Osteocyte (in vitro differentiated cells): Measurements from ENCODE around the gene KCTD10. TPM values are rescaled to one million over a fixed set of nuclear protein-coding genes. Genes with fewer than 3 reads are reported as not detected.

Experiments
- DNase-seq: peaks from one replicate; pipeline ENCODE4 v3.0.0; 2021; ENCODE audit warnings: mixed read lengths; ENCODE audit not compliant: unreplicated experiment; ENCODE audit errors: extremely low spot score
- H3K27ac Mint-ChIP-seq: one replicate; pipeline ENCODE4 v1.8.0; 2021; ENCODE audit warnings: mild to moderate bottlenecking, mixed read lengths; ENCODE audit not compliant: unreplicated experiment
- H3K27me3 Mint-ChIP-seq: one replicate; pipeline ENCODE4 v1.8.0; 2021; ENCODE audit warnings: mixed read lengths; ENCODE audit not compliant: unreplicated experiment
- H3K36me3 Mint-ChIP-seq: one replicate; pipeline ENCODE4 v1.8.0; 2021; ENCODE audit warnings: mixed read lengths; ENCODE audit not compliant: unreplicated experiment
- H3K4me1 Mint-ChIP-seq: one replicate; pipeline ENCODE4 v1.8.0; 2021; ENCODE audit warnings: mixed read lengths; ENCODE audit not compliant: unreplicated experiment
- H3K4me3 Mint-ChIP-seq: one replicate; pipeline ENCODE4 v1.8.0; 2021; ENCODE audit warnings: mild to moderate bottlenecking, moderate library complexity, mixed read lengths; ENCODE audit not compliant: unreplicated experiment
- H3K9me3 Mint-ChIP-seq: one replicate; pipeline ENCODE4 v1.8.0; 2021; ENCODE audit warnings: mixed read lengths; ENCODE audit not compliant: unreplicated experiment
- total RNA-seq: library from RNA; stranded (reverse); gene quantifications from 2 replicates; pipeline ENCODE4 v1.2.1, GENCODE V29; 2021
- TF ChIP-seq, protein P1 (sequence below): fragments of 200-600 bp; sonication (generic); IDR thresholded peaks from 2 replicates; pipeline ENCODE4 v1.5.0; 2021; ENCODE audit warnings: antibody characterized with exemption, mild to moderate bottlenecking, moderate library complexity

Gene KCTD10
- total RNA-seq, 1 donor from 2014 or later: 43.1 TPM

- no peak overlapping the region for H3K4me3 Mint-ChIP-seq
- H3K27ac Mint-ChIP-seq: no peak overlapping the region
- TF ChIP-seq, protein P1, sequence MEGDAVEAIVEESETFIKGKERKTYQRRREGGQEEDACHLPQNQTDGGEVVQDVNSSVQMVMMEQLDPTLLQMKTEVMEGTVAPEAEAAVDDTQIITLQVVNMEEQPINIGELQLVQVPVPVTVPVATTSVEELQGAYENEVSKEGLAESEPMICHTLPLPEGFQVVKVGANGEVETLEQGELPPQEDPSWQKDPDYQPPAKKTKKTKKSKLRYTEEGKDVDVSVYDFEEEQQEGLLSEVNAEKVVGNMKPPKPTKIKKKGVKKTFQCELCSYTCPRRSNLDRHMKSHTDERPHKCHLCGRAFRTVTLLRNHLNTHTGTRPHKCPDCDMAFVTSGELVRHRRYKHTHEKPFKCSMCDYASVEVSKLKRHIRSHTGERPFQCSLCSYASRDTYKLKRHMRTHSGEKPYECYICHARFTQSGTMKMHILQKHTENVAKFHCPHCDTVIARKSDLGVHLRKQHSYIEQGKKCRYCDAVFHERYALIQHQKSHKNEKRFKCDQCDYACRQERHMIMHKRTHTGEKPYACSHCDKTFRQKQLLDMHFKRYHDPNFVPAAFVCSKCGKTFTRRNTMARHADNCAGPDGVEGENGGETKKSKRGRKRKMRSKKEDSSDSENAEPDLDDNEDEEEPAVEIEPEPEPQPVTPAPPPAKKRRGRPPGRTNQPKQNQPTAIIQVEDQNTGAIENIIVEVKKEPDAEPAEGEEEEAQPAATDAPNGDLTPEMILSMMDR: no peak
- H3K27me3 Mint-ChIP-seq: no peaks in the 10 kb centered on the region
- H3K9me3 Mint-ChIP-seq: no peaks in the 10 kb centered on the region
- DNase-seq: no peak
- no peaks in the 10 kb centered on the region for H3K4me1 Mint-ChIP-seq
- peaks cover 56% of the 10 kb centered on the region for H3K36me3 Mint-ChIP-seq
Measured at GRCh38 chr12:109496306-109496705, 19.2 kb upstream of the KCTD10 start.

- Mint-ChIP-seq H3K27me3 (no peaks in the 10 kb centered on the region), H3K36me3 (peaks cover 46% of the 10 kb centered on the region), H3K4me3 (no peak overlapping the region), H3K27ac (no peak overlapping the region), H3K4me1 (no peaks in the 10 kb centered on the region), H3K9me3 (no peaks in the 10 kb centered on the region)
- no peak for DNase-seq
- TF ChIP-seq, protein P1: no peak
Measured at GRCh38 chr12:109495012-109495411, 17.9 kb upstream of the KCTD10 start.

GRCh38 chr12:109494348-109494881 is 17.3 kb upstream of the KCTD10 start:
- Mint-ChIP-seq H3K27me3 (no peaks in the 10 kb centered on the region), H3K4me3 (no peak overlapping the region), H3K36me3 (peaks cover 47% of the 10 kb centered on the region), H3K9me3 (no peaks in the 10 kb centered on the region), H3K4me1 (no peaks in the 10 kb centered on the region), H3K27ac (no peak overlapping the region)
- TF ChIP-seq, protein P1: no peak
- no peak for DNase-seq

DNA sequence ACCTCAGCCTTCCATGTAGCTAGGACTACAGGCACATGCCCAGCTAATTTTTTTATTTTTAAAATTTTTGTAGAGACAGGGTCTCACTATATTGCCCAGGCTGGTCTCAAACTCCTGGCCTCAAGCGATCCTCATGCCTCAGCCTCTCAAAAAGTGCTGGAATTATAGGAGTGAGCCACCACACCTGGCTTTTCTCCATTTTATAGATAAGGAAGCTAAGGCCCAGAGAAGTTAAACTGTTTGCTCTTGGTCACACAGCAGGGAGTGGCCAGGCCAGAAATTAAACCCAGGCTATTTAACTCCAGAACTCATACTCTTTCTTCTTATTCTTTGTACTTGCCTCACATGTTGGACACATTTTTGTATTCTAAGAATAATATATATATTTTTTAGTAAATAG is 16.8 kb upstream of the KCTD10 start:
- H3K36me3 Mint-ChIP-seq: peaks cover 45% of the 10 kb centered on the region
- no peak for DNase-seq
- H3K4me3 Mint-ChIP-seq: no peak overlapping the region

DNA sequence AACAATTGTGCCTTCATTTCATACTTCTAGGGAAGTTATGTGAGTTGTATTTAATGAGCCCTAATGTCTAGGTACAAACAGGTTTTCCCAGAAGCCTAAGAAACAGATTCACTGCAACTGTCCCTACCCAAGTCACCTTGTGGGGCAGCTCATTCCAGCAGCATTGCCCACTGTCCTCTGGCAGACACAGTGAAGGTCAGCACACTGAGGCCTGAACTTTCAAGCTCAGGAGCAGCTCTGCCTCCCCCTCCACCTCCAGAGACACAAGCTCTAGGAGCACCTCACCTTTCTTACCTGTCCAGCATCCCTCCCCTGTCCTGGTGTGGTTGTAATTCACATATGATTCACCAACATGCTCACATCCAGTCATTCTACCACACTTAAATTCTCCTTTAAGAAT is 16.0 kb upstream of the KCTD10 start:
- H3K9me3 Mint-ChIP-seq: no peaks in the 10 kb centered on the region
- H3K4me1 Mint-ChIP-seq: no peaks in the 10 kb centered on the region
- H3K27me3 Mint-ChIP-seq: no peaks in the 10 kb centered on the region
- no peak for DNase-seq
- TF ChIP-seq, protein P1: no peak
- H3K4me3 Mint-ChIP-seq: no peak overlapping the region
- H3K36me3 Mint-ChIP-seq: peaks cover 40% of the 10 kb centered on the region
- H3K27ac Mint-ChIP-seq: no peak overlapping the region

More for the DNA sequence above, 16.8 kb upstream of the KCTD10 start:
- TF ChIP-seq, protein P1: no peak
- Mint-ChIP-seq H3K27ac (no peak overlapping the region), H3K27me3 (no peaks in the 10 kb centered on the region), H3K9me3 (no peaks in the 10 kb centered on the region), H3K4me1 (no peaks in the 10 kb centered on the region)
